ENCODE measurements around the gene SLC6A6. TPM values are rescaled to one million over a fixed set of nuclear protein-coding genes. Genes with fewer than 3 reads are reported as not detected.

Gene SLC6A6
- total RNA-seq, 6 experiments from 2014 or later: 1.5 to 8.2 (median 4.1) TPM

- Histone ChIP-seq H3K4me1 (peaks cover 0 to 2% (median 0%) of the 10 kb centered on the region in 4 donors), H3K27ac (no peak overlapping the region), H3K9me3 (no peaks in the 10 kb centered on the region), H3K4me3 (no peak overlapping the region), H3K36me3 (no peaks in the 10 kb centered on the region), H3K27me3 (no peaks in the 10 kb centered on the region)
- intact Hi-C loops (cut with DNase I): loop anchor here (5.0 to 10.0 kb wide), 3 partner anchors 197 to 565 kb away; no protein-coding TSS in a partner anchor
- no peak for DNase-seq
- TF ChIP-seq CTCF (IDR thresholded peaks at IDR 0.05) (no peak), POLR2A (IDR thresholded peaks at IDR 0.05) (no peak)
- ATAC-seq: no peak
- WGBS (ENCODE audit: insufficient coverage, low coverage, low lambda C conversion rate, missing lambda C conversion rate): 64% methylated on average over 3 of the region's 3 CpGs
These were observed 57.4 kb downstream of the SLC6A6 start for GRCh38 chr3:14459787-14460186.

- intact Hi-C loops (cut with DNase I): loop anchor here (5.0 to 10.0 kb wide), 3 partner anchors 198 to 566 kb away; no protein-coding TSS in a partner anchor
- ATAC-seq (peak; percentile 26 to 69 (median 52)), DNase-seq (peak in 1 of 3 donors; percentile 50)
- Histone ChIP-seq H3K4me1 (peaks cover 0 to 2% (median 0%) of the 10 kb centered on the region in 4 donors), H3K27ac (no peak overlapping the region), H3K27me3 (no peaks in the 10 kb centered on the region), H3K36me3 (no peaks in the 10 kb centered on the region), H3K4me3 (no peak overlapping the region), H3K9me3 (no peaks in the 10 kb centered on the region)
- WGBS (ENCODE audit: insufficient coverage, low coverage, low lambda C conversion rate, missing lambda C conversion rate): 20% methylated on average over 1 of the region's 9 CpGs
- TF ChIP-seq POLR2A (IDR thresholded peaks at IDR 0.05) (no peak), CTCF (IDR thresholded peaks at IDR 0.05) (no peak)
These were observed 58.1 kb downstream of the SLC6A6 start for GRCh38 chr3:14460342-14461005.

GRCh38 chr3:14461006-14461747, 58.8 kb downstream of the SLC6A6 start:
- TF ChIP-seq POLR2A (IDR thresholded peaks at IDR 0.05) (no peak), CTCF (IDR thresholded peaks at IDR 0.05) (no peak)
- Histone ChIP-seq H3K4me1 (peaks cover 0 to 2% (median 0%) of the 10 kb centered on the region in 4 donors), H3K36me3 (no peaks in the 10 kb centered on the region), H3K27ac (no peak overlapping the region), H3K27me3 (no peaks in the 10 kb centered on the region), H3K9me3 (no peaks in the 10 kb centered on the region), H3K4me3 (no peak overlapping the region)
- 64% methylated on average over 6 of the region's 13 CpGs for WGBS (ENCODE audit: insufficient coverage, low coverage, low lambda C conversion rate, missing lambda C conversion rate)
- intact Hi-C loops (cut with DNase I): loop anchor here (5.0 to 10.0 kb wide), 3 partner anchors 199 to 566 kb away; no protein-coding TSS in a partner anchor
- ATAC-seq (no peak), DNase-seq (no peak)

- DNase-seq (peak; percentile 67 to 76 (median 74)), ATAC-seq (peak; percentile 80 to 90 (median 85))
- Histone ChIP-seq H3K4me3 (no peak overlapping the region), H3K4me1 (peaks cover 0 to 2% (median 0%) of the 10 kb centered on the region in 4 donors), H3K27ac (no peak overlapping the region), H3K36me3 (no peaks in the 10 kb centered on the region), H3K9me3 (no peaks in the 10 kb centered on the region), H3K27me3 (no peaks in the 10 kb centered on the region)
- intact Hi-C loops (cut with DNase I): loop anchor here (5.0 to 10.0 kb wide), 3 partner anchors 200 to 567 kb away; no protein-coding TSS in a partner anchor
- TF ChIP-seq POLR2A (IDR thresholded peaks at IDR 0.05): no peak
- peak; percentile 58 to 70 (median 63) for TF ChIP-seq CTCF (IDR thresholded peaks at IDR 0.05)
- WGBS (ENCODE audit: insufficient coverage, low coverage, low lambda C conversion rate, missing lambda C conversion rate): 80% methylated on average over 3 of the region's 8 CpGs
These were observed 59.4 kb downstream of the SLC6A6 start for GRCh38 chr3:14461748-14462324.
